ENCODE data around the gene PGA4. TPM values are rescaled to one million over a fixed set of nuclear protein-coding genes. Genes with fewer than 3 reads are reported as not detected.

PGA4 gene
- polyA plus RNA-seq, 3 donors: 1.5 to 33.5 (median 7.0) TPM

- no peak for DNase-seq
- Histone ChIP-seq H4K20me1 (ENCODE audit: insufficient read depth, low read length) (no peaks in the 10 kb centered on the region), H3K27me3 (ENCODE audit: control insufficient read depth in 2 of 2, insufficient read depth in 2 of 2, low read length in 2 of 2) (no peaks in the 10 kb centered on the region), H3K4me2 (replicated peaks; ENCODE audit: extremely low read depth, low read length, poor library complexity, severe bottlenecking) (no peak overlapping the region), H3K9ac (ENCODE audit: insufficient read depth, low read length, poor library complexity, severe bottlenecking) (no peak overlapping the region), H3K36me3 (replicated peaks in 1 of 2; ENCODE audit: control insufficient read depth in 1 of 2, insufficient read depth in 2 of 2, low read length in 2 of 2) (no peaks in the 10 kb centered on the region), H3K79me2 (ENCODE audit: insufficient read depth, low read length) (no peaks in the 10 kb centered on the region), H3K9me3 (replicated peaks in 1 of 2; ENCODE audit: control insufficient read depth in 1 of 2, insufficient read depth in 1 of 2, low read length in 2 of 2) (no peaks in the 10 kb centered on the region), H3K27ac (ENCODE audit: low read depth in 1 of 2, low read length in 2 of 2) (no peak overlapping the region), H3K4me1 (ENCODE audit: control insufficient read depth in 1 of 2, insufficient read depth in 2 of 2, low read length in 2 of 2) (peaks cover 0 to 3% of the 10 kb centered on the region in 2 donors), H2AFZ (ENCODE audit: insufficient read depth, low read depth, low read length, poor library complexity, severe bottlenecking) (no peak overlapping the region), H3K4me3 (replicated peaks in 1 of 3; ENCODE audit: low read depth in 2 of 3, low read length in 3 of 3) (no peak overlapping the region)
- H3K4me1 Mint-ChIP-seq: peaks cover 15% of the 10 kb centered on the region
- TF ChIP-seq, protein P1, sequence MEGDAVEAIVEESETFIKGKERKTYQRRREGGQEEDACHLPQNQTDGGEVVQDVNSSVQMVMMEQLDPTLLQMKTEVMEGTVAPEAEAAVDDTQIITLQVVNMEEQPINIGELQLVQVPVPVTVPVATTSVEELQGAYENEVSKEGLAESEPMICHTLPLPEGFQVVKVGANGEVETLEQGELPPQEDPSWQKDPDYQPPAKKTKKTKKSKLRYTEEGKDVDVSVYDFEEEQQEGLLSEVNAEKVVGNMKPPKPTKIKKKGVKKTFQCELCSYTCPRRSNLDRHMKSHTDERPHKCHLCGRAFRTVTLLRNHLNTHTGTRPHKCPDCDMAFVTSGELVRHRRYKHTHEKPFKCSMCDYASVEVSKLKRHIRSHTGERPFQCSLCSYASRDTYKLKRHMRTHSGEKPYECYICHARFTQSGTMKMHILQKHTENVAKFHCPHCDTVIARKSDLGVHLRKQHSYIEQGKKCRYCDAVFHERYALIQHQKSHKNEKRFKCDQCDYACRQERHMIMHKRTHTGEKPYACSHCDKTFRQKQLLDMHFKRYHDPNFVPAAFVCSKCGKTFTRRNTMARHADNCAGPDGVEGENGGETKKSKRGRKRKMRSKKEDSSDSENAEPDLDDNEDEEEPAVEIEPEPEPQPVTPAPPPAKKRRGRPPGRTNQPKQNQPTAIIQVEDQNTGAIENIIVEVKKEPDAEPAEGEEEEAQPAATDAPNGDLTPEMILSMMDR (IDR thresholded peaks at IDR 0.05): no peak
- no peaks in the 10 kb centered on the region for H3K36me3 Mint-ChIP-seq
- H3K4me3 Mint-ChIP-seq: no peak overlapping the region
- peaks cover 0 to 1% (median 0%) of the 10 kb centered on the region in 3 donors for H3K27me3 Mint-ChIP-seq (ENCODE audit: low read depth in 3 of 3)
- H3K27ac Mint-ChIP-seq: no peak overlapping the region
- intact Hi-C loops (cut with micrococcal nuclease): loop anchor here in 1 of 2 donors (2.0 to 5.0 kb wide), 2 partner anchors 34 to 56 kb away; no protein-coding TSS in a partner anchor
- 91% methylated on average over 6 of the region's 8 CpGs for WGBS (ENCODE audit: insufficient coverage)
- peaks cover 0 to 2% (median 0%) of the 10 kb centered on the region in 7 donors for H3K9me3 Mint-ChIP-seq
Measured at GRCh38 chr11:61186504-61186903, 35.6 kb upstream of the PGA4 start.

DNA sequence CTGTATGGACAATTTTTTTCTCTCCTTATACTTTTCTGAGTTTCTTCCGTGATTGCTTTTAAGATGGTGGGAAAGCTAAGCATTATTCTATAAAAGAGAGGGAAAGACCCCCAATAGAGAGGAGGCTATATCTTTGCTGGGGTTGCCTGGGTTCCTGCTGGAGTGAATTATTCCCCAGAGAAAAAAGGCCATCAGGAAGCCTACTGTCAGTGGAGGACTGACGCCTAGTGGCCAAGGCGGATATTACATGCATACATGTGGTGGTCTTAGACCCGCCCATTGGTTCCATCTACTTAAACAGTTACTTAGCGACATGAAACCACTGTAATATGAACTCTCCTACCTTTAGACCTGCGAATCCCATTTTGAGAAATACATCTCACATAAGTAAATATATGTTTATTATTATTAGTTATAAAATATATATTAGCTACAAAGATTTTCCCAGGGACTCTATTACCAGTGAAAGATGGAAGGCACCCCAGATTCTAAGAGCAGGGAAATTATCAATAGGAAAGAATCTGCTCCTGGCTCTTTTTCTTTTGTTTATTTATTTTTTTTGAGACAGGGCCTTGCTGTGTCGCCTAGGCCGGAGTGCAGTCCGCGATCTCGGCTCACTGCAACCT lies 34.5 kb upstream of the PGA4 start:
- intact Hi-C loops (cut with micrococcal nuclease): loop anchor here (1.0 to 5.0 kb wide), 3 partner anchors 35 to 57 kb away; no protein-coding TSS in a partner anchor
- no peak overlapping the region for H2AFZ ChIP-seq (ENCODE audit: insufficient read depth, low read depth, low read length, poor library complexity, severe bottlenecking)
- peaks cover 16% of the 10 kb centered on the region for H3K4me1 Mint-ChIP-seq
- no peaks in the 10 kb centered on the region for H4K20me1 ChIP-seq (ENCODE audit: insufficient read depth, low read length)
- TF ChIP-seq, protein P1 (IDR thresholded peaks at IDR 0.05): peak; percentile 99
- peaks cover 0 to 3% of the 10 kb centered on the region in 2 donors for H3K4me1 ChIP-seq (ENCODE audit: control insufficient read depth in 1 of 2, insufficient read depth in 2 of 2, low read length in 2 of 2)
- H3K27ac ChIP-seq (ENCODE audit: low read depth in 1 of 2, low read length in 2 of 2): no peak overlapping the region
- H3K36me3 ChIP-seq (replicated peaks in 1 of 2; ENCODE audit: control insufficient read depth in 1 of 2, insufficient read depth in 2 of 2, low read length in 2 of 2): no peaks in the 10 kb centered on the region
- no peak overlapping the region for H3K4me3 ChIP-seq (replicated peaks in 1 of 3; ENCODE audit: low read depth in 2 of 3, low read length in 3 of 3)
- no peak overlapping the region for H3K4me2 ChIP-seq (replicated peaks; ENCODE audit: extremely low read depth, low read length, poor library complexity, severe bottlenecking)
- H3K9me3 ChIP-seq (replicated peaks in 1 of 2; ENCODE audit: control insufficient read depth in 1 of 2, insufficient read depth in 1 of 2, low read length in 2 of 2): no peaks in the 10 kb centered on the region
- DNase-seq: peak; percentile 72 to 87 (median 79)
- no peaks in the 10 kb centered on the region for H3K27me3 ChIP-seq (ENCODE audit: control insufficient read depth in 2 of 2, insufficient read depth in 2 of 2, low read length in 2 of 2)
- WGBS (ENCODE audit: insufficient coverage): 98% methylated on average over 5 of the region's 11 CpGs
- no peaks in the 10 kb centered on the region for H3K79me2 ChIP-seq (ENCODE audit: insufficient read depth, low read length)
- H3K36me3 Mint-ChIP-seq: no peaks in the 10 kb centered on the region
- peaks cover 0 to 1% (median 0%) of the 10 kb centered on the region in 3 donors for H3K27me3 Mint-ChIP-seq (ENCODE audit: low read depth in 3 of 3)
- H3K27ac Mint-ChIP-seq: peak overlapping the region in 3 of 7 donors; percentile 27 to 65 (median 63)
- no peak overlapping the region for H3K9ac ChIP-seq (ENCODE audit: insufficient read depth, low read length, poor library complexity, severe bottlenecking)
- H3K9me3 Mint-ChIP-seq: peaks cover 0 to 2% (median 0%) of the 10 kb centered on the region in 7 donors
- no peak overlapping the region for H3K4me3 Mint-ChIP-seq

Measured in CD14-positive monocyte (primary cell).